EH (cell line): ENCODE results near the gene ASCL4.
"Not testable (repeated sequence)": the region's sequence is repeated elsewhere in the genome, so short reads cannot be mapped to it uniquely, and the experiment has no call there.

Experiments used
- DNase-seq: peaks from one replicate; pipeline ENCODE4 v3.0.0-alpha.2; 2015; ENCODE audit warnings: low read depth

The ASCL4 gene

GRCh38 chr12:107774349-107775029 is at the start of gene ASCL4:
Gene ASCL4 (plus strand): TSS chr12:107774704. CDS start chr12:107775219, 515 bp downstream.
- DNase-seq, result no peak

- DNase-seq, result not testable (repeated sequence)
These were observed 47.2 kb upstream of the ASCL4 start for GRCh38 chr12:107727327-107727726.

DNA sequence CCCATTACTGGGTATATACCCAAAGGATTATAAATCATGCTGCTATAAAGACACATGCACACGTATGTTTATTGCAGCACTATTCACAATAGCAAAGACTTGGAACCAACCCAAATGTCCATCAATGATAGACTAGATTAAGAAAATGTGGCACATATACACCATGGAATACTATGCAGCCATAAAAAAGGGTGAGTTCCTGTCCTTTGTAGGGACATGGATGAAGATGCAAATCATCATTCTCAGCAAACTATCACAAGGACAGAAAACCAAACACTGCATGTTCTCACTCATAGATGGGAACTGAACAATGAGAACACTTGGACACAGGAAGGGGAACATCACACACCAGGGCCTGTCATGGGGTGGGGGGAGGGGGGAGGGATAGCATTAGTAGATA is 46.8 kb upstream of the ASCL4 start:
- not testable (repeated sequence) for DNase-seq

DNA sequence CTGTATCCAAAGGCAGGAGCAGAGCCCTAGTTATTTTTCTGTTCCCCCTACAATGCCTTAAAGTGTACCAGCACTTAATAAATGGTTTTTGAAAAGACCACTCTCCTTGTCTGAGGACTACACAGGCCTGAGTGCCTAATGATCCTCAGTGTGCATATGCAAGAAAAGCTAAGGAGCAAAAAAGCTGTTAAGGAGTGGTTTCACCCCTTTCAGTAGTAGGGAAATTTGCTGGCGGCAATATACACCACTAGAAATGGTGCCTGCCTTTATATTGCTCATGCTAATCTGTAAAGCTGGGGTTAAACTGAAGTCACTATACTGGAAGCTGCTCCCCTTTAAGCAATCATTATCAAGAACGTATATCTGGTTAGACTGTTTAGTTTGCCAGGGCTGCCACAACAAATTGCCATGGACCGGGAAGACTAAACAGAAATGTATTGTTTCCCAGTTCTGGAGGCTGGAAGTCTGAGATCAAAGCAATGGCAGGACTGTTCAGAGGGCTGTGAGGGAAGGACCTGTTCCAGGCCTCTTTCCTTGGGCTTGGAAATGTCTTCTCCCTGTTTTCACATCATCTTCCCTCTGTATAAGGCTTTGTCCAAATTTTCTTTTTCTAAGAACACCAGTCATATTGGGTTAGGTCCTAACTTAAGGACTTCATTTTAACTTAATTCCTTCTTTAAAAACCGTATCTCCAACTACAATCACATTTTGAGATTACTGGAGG is 43.7 kb upstream of the ASCL4 start:
- DNase-seq, result no peak

- DNase-seq, result peak; percentile 12
These were observed 43.1 kb upstream of the ASCL4 start for GRCh38 chr12:107731366-107731765.

DNA sequence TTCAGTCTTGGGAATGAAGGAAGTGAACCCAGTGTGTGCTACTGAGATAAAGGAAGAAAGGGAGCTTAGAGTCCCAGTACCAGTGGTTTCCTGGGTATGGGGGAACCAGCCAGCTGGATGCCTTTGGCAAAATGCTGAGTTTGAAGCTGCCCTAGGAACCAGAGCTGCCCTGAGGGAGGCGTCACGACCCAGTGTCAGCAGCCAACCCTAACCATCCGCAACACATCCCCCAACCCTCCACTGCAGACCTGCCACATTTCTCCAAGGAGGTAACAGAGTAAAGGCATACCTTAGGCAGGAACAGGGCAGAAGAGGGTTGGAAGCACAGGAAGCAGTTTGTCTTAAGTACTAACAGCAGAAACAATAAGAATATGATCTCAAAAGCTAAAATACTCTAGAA is 42.1 kb upstream of the ASCL4 start:
- DNase-seq, result no peak

DNA sequence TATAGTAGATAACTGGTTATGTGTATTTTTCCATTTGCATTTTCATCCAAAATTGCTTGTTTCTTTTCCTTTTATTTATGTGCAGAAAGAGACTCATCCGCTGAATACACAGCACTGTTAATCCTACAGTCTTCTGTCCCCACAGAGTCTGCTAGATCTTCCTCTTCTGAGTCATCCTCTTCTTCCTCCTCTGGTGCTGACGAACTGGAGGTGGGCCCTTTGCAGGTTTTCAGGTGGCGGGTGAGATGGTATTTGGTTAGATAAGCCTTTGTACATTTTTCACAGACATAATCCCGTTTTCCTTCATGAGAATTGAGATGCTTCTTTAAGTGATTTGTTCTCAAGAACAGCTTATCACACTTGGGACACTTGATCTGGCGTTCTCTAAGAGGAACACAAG is 40.4 kb upstream of the ASCL4 start:
- no peak for DNase-seq

- DNase-seq, result no peak
These were observed 38.7 kb upstream of the ASCL4 start for GRCh38 chr12:107735763-107736162.

DNA sequence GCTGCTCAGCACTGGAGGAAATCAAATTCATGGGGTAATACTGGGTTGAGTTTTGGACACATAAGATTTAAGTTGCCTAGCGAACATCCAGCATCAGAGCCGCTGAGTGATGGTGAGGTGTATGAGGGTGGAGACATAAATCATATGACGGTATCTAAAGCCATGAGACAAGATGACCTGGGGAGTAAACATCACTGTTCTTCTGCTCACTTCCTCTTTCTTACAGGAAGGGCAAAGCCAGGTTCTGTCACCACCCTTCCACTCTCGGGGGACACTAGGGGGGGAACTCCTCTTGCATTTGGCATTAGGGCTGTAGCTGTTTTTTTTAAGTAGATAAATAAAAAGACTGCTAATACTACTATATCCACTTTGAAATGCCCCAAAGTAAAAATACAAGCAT is 37.6 kb upstream of the ASCL4 start:
- DNase-seq, result no peak

DNA sequence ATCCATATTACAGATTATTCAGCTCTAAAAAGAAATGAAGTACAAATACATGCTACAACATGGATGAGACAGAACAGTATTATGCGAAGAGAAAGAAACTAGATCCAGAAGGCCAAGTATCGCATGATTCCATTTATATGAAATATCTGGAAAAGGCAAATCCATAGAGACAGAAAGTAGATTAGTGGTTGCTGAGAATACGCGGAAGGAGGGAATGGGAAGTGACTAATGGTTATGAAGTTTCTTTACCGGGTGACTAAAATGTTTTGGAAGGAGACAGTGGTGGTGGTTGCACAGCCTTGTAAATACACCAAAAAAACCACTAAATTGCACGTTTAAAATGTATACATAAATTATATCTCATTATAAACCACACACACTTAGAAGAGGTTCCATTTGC is 26.0 kb upstream of the ASCL4 start:
- DNase-seq, result peak; percentile 83

GRCh38 chr12:107749083-107749482 is 25.4 kb upstream of the ASCL4 start:
- DNase-seq, result peak; percentile 72

DNA sequence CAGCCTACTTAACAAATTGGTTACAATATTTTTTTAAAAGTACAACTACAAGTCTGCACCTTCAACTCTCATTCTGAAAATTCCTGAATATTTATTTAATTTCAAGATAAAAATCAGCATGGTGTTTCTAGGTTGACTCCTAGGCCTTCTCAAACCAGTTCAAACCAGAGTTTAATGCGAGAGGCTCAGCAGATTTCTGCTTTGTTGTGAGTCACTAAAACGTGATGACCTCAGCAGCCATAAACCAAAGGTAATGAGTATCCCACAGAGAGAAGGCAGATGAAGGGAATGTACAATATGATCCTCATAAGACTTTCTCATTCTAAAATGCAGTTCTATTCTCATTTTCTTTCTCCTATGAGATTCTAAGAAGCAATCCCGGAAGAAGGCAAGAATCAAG is 15.1 kb upstream of the ASCL4 start:
- DNase-seq, result peak; percentile 81

DNA sequence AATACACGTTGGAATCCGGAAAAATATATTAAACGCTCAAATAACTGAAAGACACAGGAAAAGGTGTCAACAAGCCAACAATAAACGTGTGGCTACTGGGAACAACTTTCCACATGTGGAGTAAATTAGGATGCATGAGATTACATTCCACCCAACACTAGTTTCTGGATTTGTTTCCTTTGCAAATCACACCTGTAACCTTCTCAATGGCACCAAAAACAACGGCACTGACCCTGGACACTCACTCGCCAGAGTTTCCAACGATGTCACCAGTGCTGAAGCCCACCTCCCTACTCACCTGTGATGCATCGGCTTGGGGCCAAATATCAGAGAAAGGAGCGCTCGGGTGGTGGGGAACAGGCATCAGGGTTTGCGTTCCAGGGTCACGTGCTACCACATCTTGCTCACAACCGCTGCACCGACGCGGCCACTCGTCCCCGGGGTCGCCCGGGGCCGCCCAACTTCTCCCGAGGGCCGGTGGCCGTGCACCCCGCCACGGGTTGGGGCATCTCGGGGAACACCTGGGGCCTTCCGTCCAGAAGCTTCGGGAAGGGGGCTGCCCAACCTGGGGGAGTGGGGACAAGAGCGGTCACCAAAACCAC is 14.2 kb upstream of the ASCL4 start:
- peak; percentile 29 for DNase-seq

DNA sequence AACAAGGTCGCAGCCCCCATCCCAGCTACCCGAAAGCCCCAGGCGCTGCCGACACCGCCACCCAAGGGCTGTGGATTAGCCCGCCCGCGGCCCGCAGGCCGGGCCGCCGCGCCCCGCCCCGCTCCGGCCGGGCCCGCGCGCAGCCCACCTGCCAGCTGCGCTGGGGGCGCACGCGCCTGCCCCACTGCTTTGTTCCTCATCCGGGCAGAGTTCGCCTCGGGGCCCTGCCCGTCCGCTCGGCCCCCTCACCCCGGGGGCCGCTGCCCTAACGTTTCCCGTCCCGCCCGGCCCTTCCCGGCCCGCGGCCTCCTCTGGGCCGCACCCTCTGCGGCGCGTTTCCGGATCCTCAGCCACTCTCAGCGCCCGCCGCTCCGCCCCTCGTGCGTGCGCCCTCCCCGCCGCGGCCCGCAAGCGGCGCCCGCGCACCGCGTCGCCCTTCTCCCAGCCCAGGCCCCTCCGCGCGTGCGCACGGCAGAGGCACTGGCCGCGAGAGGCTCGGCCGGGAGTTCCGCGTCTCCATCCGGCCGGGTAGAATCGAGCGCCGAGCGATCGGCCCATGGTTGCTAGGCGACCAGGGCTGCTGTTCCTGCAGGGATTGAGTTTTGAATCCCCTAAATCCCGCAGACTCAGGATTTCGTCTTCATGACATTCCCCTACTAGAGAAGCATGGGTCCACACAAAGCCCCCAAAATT is 13.5 kb upstream of the ASCL4 start, which contains the start of gene PRDM4:
Gene PRDM4 (minus strand): TSS at position 329 of the 693 bp plus-strand sequence. CDS start 622 bp downstream, outside the sequence.
- DNase-seq, result peak; percentile 95

- DNase-seq, result no peak
These were observed 13.0 kb upstream of the ASCL4 start for GRCh38 chr12:107761502-107761904.

DNA sequence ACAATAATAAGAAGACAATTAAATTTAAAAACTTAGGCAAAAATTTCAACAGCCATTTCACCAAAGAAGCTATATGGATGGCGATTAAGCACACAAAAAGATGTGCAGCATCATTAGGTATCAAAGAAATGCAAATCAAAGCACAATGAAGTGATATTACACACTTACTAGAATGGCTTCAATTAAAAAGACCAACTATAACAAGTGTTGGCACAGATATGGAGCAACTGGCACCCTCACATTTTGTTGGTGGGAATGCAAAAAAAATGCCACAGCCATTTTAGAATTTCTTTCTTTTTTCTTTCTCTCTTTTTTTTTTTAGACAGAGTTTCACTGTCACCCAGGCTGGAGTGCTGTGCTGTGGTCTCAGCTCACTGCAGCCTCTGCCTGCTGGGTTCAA is 11.6 kb upstream of the ASCL4 start:
- DNase-seq, result no peak

- no peak for DNase-seq
These were observed 9.9 kb upstream of the ASCL4 start for GRCh38 chr12:107764626-107765025.

GRCh38 chr12:107765316-107765715 is 9.2 kb upstream of the ASCL4 start:
- no peak for DNase-seq

GRCh38 chr12:107767466-107767865 is 7.0 kb upstream of the ASCL4 start:
- no peak for DNase-seq

- no peak for DNase-seq
These were observed 703 bp downstream of the ASCL4 start for GRCh38 chr12:107775093-107775721.

GRCh38 chr12:107776171-107776570 is 1.7 kb downstream of the ASCL4 start:
- DNase-seq, result no peak
